ENCODE results near the gene SLC23A2. TPM values are rescaled to one million over a fixed set of nuclear protein-coding genes. Genes with fewer than 3 reads are reported as not detected.
A peak's percentile ranks its signal among the peaks of the same experiment; 100 is the strongest.

The SLC23A2 gene
- total RNA-seq, 1 donor from 2014 or later: 27.1 TPM

GRCh38 chr20:4920131-4920530, 81.2 kb downstream of the SLC23A2 start:
- no peaks in the 10 kb centered on the region for H3K36me3 Mint-ChIP-seq (ENCODE audit: low read depth)
- DNase-seq (ENCODE audit: low read depth, low spot score): no peak
- peaks cover 4% of the 10 kb centered on the region for H3K4me1 Mint-ChIP-seq
- no peak for TF ChIP-seq CTCF (conservative IDR thresholded peaks at IDR 0.05)
- no peak overlapping the region for H3K4me3 Mint-ChIP-seq
- H3K27me3 Mint-ChIP-seq (ENCODE audit: low read depth): no peaks in the 10 kb centered on the region
- H3K27ac Mint-ChIP-seq (ENCODE audit: unreplicated experiment): no peak overlapping the region
- no peaks in the 10 kb centered on the region for H3K9me3 Mint-ChIP-seq

GRCh38 chr20:4919047-4919704, 82.1 kb downstream of the SLC23A2 start:
- no peaks in the 10 kb centered on the region for H3K9me3 Mint-ChIP-seq

GRCh38 chr20:4918473-4918872, 82.8 kb downstream of the SLC23A2 start:
- H3K9me3 Mint-ChIP-seq: no peaks in the 10 kb centered on the region
- DNase-seq (ENCODE audit: low read depth, low spot score): no peak
- no peak for TF ChIP-seq CTCF (conservative IDR thresholded peaks at IDR 0.05)
- H3K27me3 Mint-ChIP-seq (ENCODE audit: low read depth): no peaks in the 10 kb centered on the region
- H3K4me1 Mint-ChIP-seq: peaks cover 4% of the 10 kb centered on the region
- H3K36me3 Mint-ChIP-seq (ENCODE audit: low read depth): no peaks in the 10 kb centered on the region
- H3K4me3 Mint-ChIP-seq: no peak overlapping the region
- H3K27ac Mint-ChIP-seq (ENCODE audit: unreplicated experiment): no peak overlapping the region

More at GRCh38 chr20:4919047-4919704, 82.1 kb downstream of the SLC23A2 start:
- DNase-seq (ENCODE audit: low read depth, low spot score): no peak
- TF ChIP-seq CTCF (conservative IDR thresholded peaks at IDR 0.05): no peak
- Mint-ChIP-seq H3K4me1 (peaks cover 4% of the 10 kb centered on the region), H3K27ac (ENCODE audit: unreplicated experiment) (no peak overlapping the region), H3K4me3 (no peak overlapping the region), H3K36me3 (ENCODE audit: low read depth) (no peaks in the 10 kb centered on the region), H3K27me3 (ENCODE audit: low read depth) (no peaks in the 10 kb centered on the region)

GRCh38 chr20:4916971-4917881, 84.1 kb downstream of the SLC23A2 start:
- Mint-ChIP-seq H3K4me3 (no peak overlapping the region), H3K9me3 (no peaks in the 10 kb centered on the region), H3K36me3 (ENCODE audit: low read depth) (no peaks in the 10 kb centered on the region), H3K27ac (ENCODE audit: unreplicated experiment) (peak overlapping the region; percentile 68), H3K4me1 (peaks cover 4% of the 10 kb centered on the region), H3K27me3 (ENCODE audit: low read depth) (no peaks in the 10 kb centered on the region)
- no peak for DNase-seq (ENCODE audit: low read depth, low spot score)
- no peak for TF ChIP-seq CTCF (conservative IDR thresholded peaks at IDR 0.05)

- Mint-ChIP-seq H3K27me3 (ENCODE audit: low read depth) (no peaks in the 10 kb centered on the region), H3K27ac (ENCODE audit: unreplicated experiment) (peak overlapping the region; percentile 12), H3K9me3 (no peaks in the 10 kb centered on the region), H3K4me3 (no peak overlapping the region), H3K4me1 (peaks cover 7% of the 10 kb centered on the region), H3K36me3 (ENCODE audit: low read depth) (peaks cover 4% of the 10 kb centered on the region)
- DNase-seq (ENCODE audit: low read depth, low spot score): no peak
- no peak for TF ChIP-seq CTCF (conservative IDR thresholded peaks at IDR 0.05)
Observed at GRCh38 chr20:4913147-4913546, 88.2 kb downstream of the SLC23A2 start.

Data from neural crest cell (in vitro differentiated cells).